Prostate gland (tissue), 2 donors: ENCODE data around the gene P2RY6.

ENCODE experiments used
- POLR2A ChIP-seq: fragments of 450-650 bp; IDR thresholded peaks from one replicate; pipeline ENCODE4 v1.6.1; 2016; ENCODE audit warnings: antibody characterized with exemption, mild to moderate bottlenecking
- POLR2AphosphoS5 ChIP-seq: sonication (generic); formaldehyde crosslinking; IDR thresholded peaks from one replicate; pipeline ENCODE4 v1.6.1; 2017; ENCODE audit warnings: antibody characterized with exemption
- TF ChIP-seq, protein P1 (sequence below), 4 experiments: fragments of 200-600 bp in 2 of 4; fragments of 450-650 bp in 2 of 4; sonication (generic) in 2 of 4; IDR thresholded peaks; 1 replicate in 3 of 4; 2 replicates in 1 of 4; pipeline ENCODE4 v1.5.1; 2016 to 2019; ENCODE audit warnings: antibody characterized with exemption in 4 of 4, mild to moderate bottlenecking in 2 of 4, moderate library complexity in 2 of 4

DNA sequence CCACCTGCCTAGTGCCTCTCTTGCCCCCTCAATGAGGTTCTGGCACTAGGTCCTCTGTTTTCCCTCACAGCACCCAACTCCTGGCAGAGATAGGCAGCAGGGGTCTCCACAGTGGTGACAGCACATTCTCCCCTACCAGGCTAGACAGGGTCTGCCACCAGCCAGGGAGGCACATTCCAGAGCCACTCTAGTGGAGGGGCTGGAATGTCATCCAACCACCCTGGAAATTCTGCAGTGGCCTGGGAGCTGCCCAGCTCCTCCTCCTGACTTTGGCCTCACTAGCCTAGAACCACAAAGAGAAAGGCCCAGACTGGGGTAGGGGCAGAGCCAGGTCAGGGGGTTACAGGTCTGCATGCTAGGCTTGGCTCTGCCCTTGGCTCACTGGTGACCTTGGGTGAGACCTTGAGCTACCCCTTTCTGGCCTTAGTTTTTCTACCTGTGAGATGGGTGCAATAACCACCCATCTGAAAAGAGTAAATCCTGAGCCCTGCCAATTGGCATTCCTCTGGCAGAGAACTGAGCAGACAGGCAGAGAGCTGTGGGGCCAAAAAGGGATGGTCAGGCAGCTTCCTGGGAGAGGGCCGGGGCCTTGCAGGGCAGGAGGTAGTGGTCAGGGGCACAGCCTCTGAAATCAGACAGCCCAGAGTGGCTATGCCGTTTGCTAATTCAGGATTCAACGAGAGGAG, 47.0 kb upstream of the P2RY6 start:
- TF ChIP-seq, protein P1, sequence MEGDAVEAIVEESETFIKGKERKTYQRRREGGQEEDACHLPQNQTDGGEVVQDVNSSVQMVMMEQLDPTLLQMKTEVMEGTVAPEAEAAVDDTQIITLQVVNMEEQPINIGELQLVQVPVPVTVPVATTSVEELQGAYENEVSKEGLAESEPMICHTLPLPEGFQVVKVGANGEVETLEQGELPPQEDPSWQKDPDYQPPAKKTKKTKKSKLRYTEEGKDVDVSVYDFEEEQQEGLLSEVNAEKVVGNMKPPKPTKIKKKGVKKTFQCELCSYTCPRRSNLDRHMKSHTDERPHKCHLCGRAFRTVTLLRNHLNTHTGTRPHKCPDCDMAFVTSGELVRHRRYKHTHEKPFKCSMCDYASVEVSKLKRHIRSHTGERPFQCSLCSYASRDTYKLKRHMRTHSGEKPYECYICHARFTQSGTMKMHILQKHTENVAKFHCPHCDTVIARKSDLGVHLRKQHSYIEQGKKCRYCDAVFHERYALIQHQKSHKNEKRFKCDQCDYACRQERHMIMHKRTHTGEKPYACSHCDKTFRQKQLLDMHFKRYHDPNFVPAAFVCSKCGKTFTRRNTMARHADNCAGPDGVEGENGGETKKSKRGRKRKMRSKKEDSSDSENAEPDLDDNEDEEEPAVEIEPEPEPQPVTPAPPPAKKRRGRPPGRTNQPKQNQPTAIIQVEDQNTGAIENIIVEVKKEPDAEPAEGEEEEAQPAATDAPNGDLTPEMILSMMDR (IDR thresholded peaks at IDR 0.05): no peak
- TF ChIP-seq POLR2A (no peak), POLR2AphosphoS5 (no peak)
